Testis (tissue), 3 donors: Measurements from ENCODE around the gene LRRC8A. TPM values are rescaled to one million over a fixed set of nuclear protein-coding genes. Genes with fewer than 3 reads are reported as not detected.

Source experiments
- DNase-seq: peaks from one replicate; pipeline ENCODE4 v3.0.0-alpha.2; 2019
- H3K27ac ChIP-seq, 2 donors: fragments of 200-600 bp; sonication (generic); one replicate each; pipeline ENCODE4 v1.5.1; 2019
- H3K27me3 ChIP-seq: fragments of 200-600 bp; sonication (generic); one replicate; pipeline ENCODE4 v1.5.1; 2019
- H3K36me3 ChIP-seq: fragments of 200-600 bp; sonication (generic); one replicate; pipeline ENCODE4 v1.5.1; 2017; ENCODE audit warnings: low read depth; ENCODE audit errors: missing control alignments
- H3K4me1 ChIP-seq: fragments of 200-600 bp; sonication (generic); one replicate; pipeline ENCODE4 v1.5.1; 2019
- H3K4me3 ChIP-seq, 2 donors: fragments of 200-600 bp; sonication (generic); one replicate each; pipeline ENCODE4 v1.5.1; 2017 to 2019
- H3K9me3 ChIP-seq: fragments of 200-600 bp; sonication (generic); one replicate; pipeline ENCODE4 v1.5.1; 2017
- POLR2A ChIP-seq: fragments of 450-650 bp; IDR thresholded peaks from one replicate; pipeline ENCODE4 v1.6.1; 2017; ENCODE audit warnings: antibody characterized with exemption, mild to moderate bottlenecking, moderate library complexity
- WGBS, 2 donors: methylation state at CpG; one replicate each; pipeline ENCODE4 v1.1.5; 2018; 5-methylcytosine and 5-hydroxymethylcytosine counted together
- intact Hi-C: fragments of 100-400 bp; cut with DNase I; formaldehyde crosslinking; loops from one replicate; pipeline ENCODE4 v1.15.1; 2023; ENCODE audit warnings: low total_unique reads
- polyA plus RNA-seq: library from polyadenylated mRNA; stranded (reverse); fragments of 350-450 nt; fragmentation: Illumina TruSeq; extraction: RNeasy Lipid Tissue Mini Kit (QIAGEN cat#74804); gene quantifications from one replicate; pipeline ENCODE4 v1.2.3, GENCODE V29; 2014; ENCODE audit warnings: low read depth, low replicate concordance; ENCODE audit not compliant: insufficient read depth
- total RNA-seq, 2 donors: library from RNA; depleted of rRNA; stranded (reverse); fragments of >200 nt; gene quantifications; one replicate each; pipeline ENCODE4 v1.2.3, GENCODE V29; 2016
- TF ChIP-seq, protein P1 (sequence below), 3 experiments: fragments of 450-650 bp in 2 of 3; fragments of 200-600 bp in 1 of 3; sonication (generic) in 1 of 3; IDR thresholded peaks; one replicate each; pipeline ENCODE4 v1.5.1; 2016 to 2019; ENCODE audit warnings: antibody characterized with exemption in 3 of 3, mild to moderate bottlenecking in 2 of 3, moderate library complexity in 1 of 3

Gene LRRC8A
- total and polyA plus RNA-seq, 3 donors from 2014 or later, result 30.9 to 61.3 (median 54.3) TPM

GRCh38 chr9:128910906-128911305, 29.0 kb downstream of the LRRC8A start:
- intact Hi-C loops, result no loop called here
- H3K4me3 ChIP-seq, result no peak overlapping the region
- no peaks in the 10 kb centered on the region for H3K9me3 ChIP-seq
- H3K27me3 ChIP-seq, result no peaks in the 10 kb centered on the region
- H3K36me3 ChIP-seq, result no peaks in the 10 kb centered on the region
- DNase-seq, result no peak
- no peak for TF ChIP-seq POLR2A
- TF ChIP-seq, protein P1, sequence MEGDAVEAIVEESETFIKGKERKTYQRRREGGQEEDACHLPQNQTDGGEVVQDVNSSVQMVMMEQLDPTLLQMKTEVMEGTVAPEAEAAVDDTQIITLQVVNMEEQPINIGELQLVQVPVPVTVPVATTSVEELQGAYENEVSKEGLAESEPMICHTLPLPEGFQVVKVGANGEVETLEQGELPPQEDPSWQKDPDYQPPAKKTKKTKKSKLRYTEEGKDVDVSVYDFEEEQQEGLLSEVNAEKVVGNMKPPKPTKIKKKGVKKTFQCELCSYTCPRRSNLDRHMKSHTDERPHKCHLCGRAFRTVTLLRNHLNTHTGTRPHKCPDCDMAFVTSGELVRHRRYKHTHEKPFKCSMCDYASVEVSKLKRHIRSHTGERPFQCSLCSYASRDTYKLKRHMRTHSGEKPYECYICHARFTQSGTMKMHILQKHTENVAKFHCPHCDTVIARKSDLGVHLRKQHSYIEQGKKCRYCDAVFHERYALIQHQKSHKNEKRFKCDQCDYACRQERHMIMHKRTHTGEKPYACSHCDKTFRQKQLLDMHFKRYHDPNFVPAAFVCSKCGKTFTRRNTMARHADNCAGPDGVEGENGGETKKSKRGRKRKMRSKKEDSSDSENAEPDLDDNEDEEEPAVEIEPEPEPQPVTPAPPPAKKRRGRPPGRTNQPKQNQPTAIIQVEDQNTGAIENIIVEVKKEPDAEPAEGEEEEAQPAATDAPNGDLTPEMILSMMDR (IDR thresholded peaks at IDR 0.05), result no peak
- peaks cover 74% of the 10 kb centered on the region for H3K4me1 ChIP-seq
- H3K27ac ChIP-seq, result peak overlapping the region; percentile 68 to 94
- 60 to 74% methylated on average over 1 to 6 of the region's 6 CpGs for WGBS, 2 donors

- no peak for DNase-seq
- Histone ChIP-seq H3K4me3 (no peak overlapping the region), H3K27ac (peak overlapping the region; percentile 68 to 94), H3K27me3 (no peaks in the 10 kb centered on the region), H3K4me1 (peaks cover 81% of the 10 kb centered on the region), H3K9me3 (no peaks in the 10 kb centered on the region), H3K36me3 (no peaks in the 10 kb centered on the region)
- WGBS, 2 donors, result 41 to 57% methylated on average over 4 to 8 of the region's 8 CpGs
- TF ChIP-seq POLR2A, result no peak
- TF ChIP-seq, protein P1 (IDR thresholded peaks at IDR 0.05), result no peak
- intact Hi-C loops, result no loop called here
Measured at GRCh38 chr9:128911529-128912035, 29.6 kb downstream of the LRRC8A start.

DNA sequence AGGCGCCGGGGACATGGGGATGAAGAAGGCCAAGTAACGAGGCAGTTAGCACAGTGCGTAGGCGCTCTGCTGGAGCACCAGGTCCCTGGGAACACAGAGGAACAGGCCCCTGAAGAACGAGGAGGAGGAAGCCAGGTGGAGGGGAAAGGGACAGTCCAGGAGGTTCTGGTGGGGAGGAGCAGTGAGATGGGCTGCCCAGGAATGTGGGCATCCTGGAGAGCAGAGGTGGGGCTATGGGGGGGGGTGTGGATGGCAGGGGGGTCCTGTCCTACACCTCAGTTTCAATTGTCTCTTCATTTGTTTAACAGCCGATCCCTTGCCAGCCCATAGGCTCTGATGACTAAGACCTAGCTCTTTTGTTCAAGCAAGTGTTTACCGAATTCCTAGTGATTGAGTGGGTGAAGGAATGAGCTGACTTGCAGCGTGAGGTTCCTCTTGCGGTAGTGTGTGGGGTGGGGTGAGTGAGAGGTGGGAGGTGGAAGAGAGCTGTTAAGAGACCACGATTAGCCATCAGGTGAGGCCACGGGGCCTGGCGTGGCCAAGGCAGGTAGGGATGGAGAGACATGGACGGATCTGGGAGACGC, 30.4 kb downstream of the LRRC8A start:
- Histone ChIP-seq H3K36me3 (no peaks in the 10 kb centered on the region), H3K4me3 (no peak overlapping the region), H3K4me1 (peaks cover 78% of the 10 kb centered on the region), H3K27me3 (no peaks in the 10 kb centered on the region), H3K9me3 (no peaks in the 10 kb centered on the region), H3K27ac (peak overlapping the region; percentile 68 to 94)
- intact Hi-C loops, result no loop called here
- no peak for DNase-seq
- TF ChIP-seq POLR2A, result no peak
- TF ChIP-seq, protein P1 (IDR thresholded peaks at IDR 0.05), result no peak
- 69% methylated on average over 15 of the region's 15 CpGs for WGBS, 2 donors

- intact Hi-C loops, result no loop called here
- Histone ChIP-seq H3K27me3 (no peaks in the 10 kb centered on the region), H3K4me3 (no peak overlapping the region), H3K9me3 (no peaks in the 10 kb centered on the region), H3K36me3 (no peaks in the 10 kb centered on the region), H3K27ac (peak overlapping the region; percentile 68 to 94), H3K4me1 (peaks cover 76% of the 10 kb centered on the region)
- TF ChIP-seq, protein P1 (IDR thresholded peaks at IDR 0.05), result no peak
- TF ChIP-seq POLR2A, result no peak
- no peak for DNase-seq
- WGBS, 2 donors, result 49 to 60% methylated on average over 14 of the region's 15 CpGs
Measured at GRCh38 chr9:128913048-128913900, 31.3 kb downstream of the LRRC8A start.
